K562 (cell line): ENCODE data around the gene KLK14. TPM values are rescaled to one million over a fixed set of nuclear protein-coding genes. Genes with fewer than 3 reads are reported as not detected.

ENCODE experiments used
- ADNP ChIP-seq: fragments of 200-800 bp; sonication (Bioruptor generic); IDR thresholded peaks from 2 replicates; pipeline ENCODE4 v1.6.1; 2016; ENCODE audit warnings: missing genetic modification characterization, missing compliant biosample characterization
- ARNT ChIP-seq, 2 experiments: fragments of 450-650 bp; IDR thresholded peaks; 2 replicates each; pipeline ENCODE4 v1.6.1; 2016; ENCODE audit warnings: mild to moderate bottlenecking in 1 of 2
- CBX1 ChIP-seq: sonication (generic); IDR thresholded peaks from 2 replicates; pipeline ENCODE4 v1.6.1; 2016; ENCODE audit warnings: antibody characterized with exemption, low read depth, mild to moderate bottlenecking
- CCNT2 ChIP-seq: IDR thresholded peaks from 2 replicates; pipeline ENCODE4 v1.6.1; 2011; ENCODE audit warnings: borderline replicate concordance, low read depth, mild to moderate bottlenecking, moderate library complexity, mixed read lengths, low read length; ENCODE audit not compliant: insufficient read length; ENCODE audit errors: extremely low read depth
- DPF2 ChIP-seq: fragments of 450-650 bp; IDR thresholded peaks from 2 replicates; pipeline ENCODE4 v1.6.1; 2016
- EP300 ChIP-seq: IDR thresholded peaks from 2 replicates; pipeline ENCODE4 v1.6.1; 2012; ENCODE audit warnings: low read length, improper control_type of control experiment
- FOSL1 ChIP-seq: fragments of 200-800 bp; sonication (Bioruptor generic); conservative IDR thresholded peaks from 2 replicates; pipeline ENCODE4 v1.6.1; 2016; ENCODE audit warnings: missing genetic modification characterization, missing compliant biosample characterization
- HDAC2 ChIP-seq: fragments of 450-650 bp; IDR thresholded peaks from 2 replicates; pipeline ENCODE4 v1.6.1; 2016; ENCODE audit warnings: mild to moderate bottlenecking
- KDM1A ChIP-seq, 2 experiments: fragments of 450-650 bp; IDR thresholded peaks; 2 replicates each; pipeline ENCODE4 v1.6.1; 2016; ENCODE audit warnings: mild to moderate bottlenecking in 2 of 2
- KDM5B ChIP-seq: fragments of 200-600 bp; sonication (generic); IDR thresholded peaks from 2 replicates; pipeline ENCODE4 v1.6.1; 2012; ENCODE audit warnings: low read depth, mild to moderate bottlenecking, moderate library complexity, low read length, control low read depth, inconsistent platforms; ENCODE audit not compliant: insufficient replicate concordance
- KLF1 ChIP-seq: fragments of 450-650 bp; IDR thresholded peaks from 2 replicates; pipeline ENCODE4 v1.6.1; 2016; ENCODE audit warnings: missing genetic modification characterization, missing compliant biosample characterization
- NBN ChIP-seq: fragments of 450-650 bp; IDR thresholded peaks from 2 replicates; pipeline ENCODE4 v1.6.1; 2016; ENCODE audit warnings: low read depth, mild to moderate bottlenecking
- NR2C1 ChIP-seq, 2 experiments: fragments of 450-650 bp; IDR thresholded peaks; 2 replicates each; pipeline ENCODE4 v1.6.1; 2017; ENCODE audit warnings: mild to moderate bottlenecking in 2 of 2, antibody characterized with exemption in 1 of 2, inconsistent platforms in 1 of 2, missing compliant biosample characterization in 1 of 2, missing genetic modification characterization in 1 of 2
- NR2C2 ChIP-seq, 2 experiments: fragments of 200-800 bp in 1 of 2; sonication (Bioruptor generic) in 1 of 2; sonication (generic) in 1 of 2; formaldehyde crosslinking in 1 of 2; IDR thresholded peaks; 2 replicates each; pipeline versions ENCODE4 v1.6.1 to v1.8.0; 2016 to 2022; ENCODE audit warnings: mild to moderate bottlenecking in 1 of 2, missing compliant biosample characterization in 1 of 2, missing genetic modification characterization in 1 of 2, missing genetic modification reagents in 1 of 2
- POLR2A ChIP-seq: fragments of 450-650 bp; conservative IDR thresholded peaks from 2 replicates; pipeline ENCODE4 v1.6.1; 2016
- SMAD1 ChIP-seq: fragments of 150-350 bp; IDR thresholded peaks from 2 replicates; pipeline ENCODE4 v1.6.1; 2014; ENCODE audit warnings: low read length, low read depth; ENCODE audit not compliant: partially characterized antibody
- SMARCA5 ChIP-seq: fragments of 450-650 bp; IDR thresholded peaks from 2 replicates; pipeline ENCODE4 v1.6.1; 2016
- STAT5A ChIP-seq: IDR thresholded peaks from 2 replicates; pipeline ENCODE4 v1.6.1; 2012; ENCODE audit warnings: low read length, inconsistent platforms, borderline replicate concordance
- TCF3 ChIP-seq: sonication (generic); formaldehyde crosslinking; IDR thresholded peaks from 2 replicates; pipeline ENCODE4 v1.4.0; 2020; ENCODE audit warnings: mild to moderate bottlenecking, missing genetic modification reagents
- TEAD1 ChIP-seq, 2 experiments: fragments of 450-650 bp in 1 of 2; sonication (generic) in 1 of 2; formaldehyde crosslinking; IDR thresholded peaks; 2 replicates each; pipeline versions ENCODE4 v1.4.0 to v1.8.0; 2020 to 2022; ENCODE audit warnings: mild to moderate bottlenecking in 2 of 2, missing genetic modification reagents in 1 of 2
- TEAD4 ChIP-seq, 2 experiments: sonication (generic) in 1 of 2; formaldehyde crosslinking in 1 of 2; IDR thresholded peaks; 2 replicates each; pipeline versions ENCODE4 v1.6.1 to v1.8.0; 2012 to 2022; ENCODE audit warnings: borderline replicate concordance in 1 of 2, inconsistent platforms in 1 of 2, low read length in 1 of 2, mild to moderate bottlenecking in 1 of 2, missing genetic modification reagents in 1 of 2
- ZBTB7A ChIP-seq: IDR thresholded peaks from 2 replicates; pipeline ENCODE4 v1.6.1; 2011; ENCODE audit warnings: low read depth, mild to moderate bottlenecking, low read length, moderate library complexity, borderline replicate concordance; ENCODE audit not compliant: control insufficient read depth
- ZFX ChIP-seq: sonication (generic); formaldehyde crosslinking; IDR thresholded peaks from 2 replicates; pipeline ENCODE4 v1.8.0; 2022; ENCODE audit warnings: mild to moderate bottlenecking, missing genetic modification reagents, moderate library complexity
- ZNF140 ChIP-seq: fragments of 250-450 bp; sonication (Bioruptor Pico); IDR thresholded peaks from 2 replicates; pipeline ENCODE4 v1.8.0; 2021; ENCODE audit warnings: moderate library complexity, mild to moderate bottlenecking, inconsistent platforms
- ZNF239 ChIP-seq: fragments of 250-450 bp; sonication (Bioruptor Pico); IDR thresholded peaks from 2 replicates; pipeline ENCODE4 v1.4.0; 2020; ENCODE audit warnings: mild to moderate bottlenecking
- polyA plus RNA-seq, 8 experiments: library from polyadenylated mRNA; depleted of rRNA in 4 of 8; stranded (reverse) in 5 of 8; unstranded in 3 of 8; fragments of >200 nt; fragmentation: Nextera tagmentation in 2 of 8; fragmentation: Illumina TruSeq in 1 of 8; extraction: Ambion mirVana in 2 of 8; extraction: Trizol in 1 of 8; gene quantifications; 2 replicates each; pipeline versions ENCODE4 v1.2.1 to v1.2.3, GENCODE V29; 2011 to 2014; ENCODE audit warnings: inconsistent platforms in 1 of 8, missing spikeins in 1 of 8
- total RNA-seq, 7 experiments: library from RNA; depleted of rRNA in 6 of 7; stranded (reverse); fragments of >200 nt in 6 of 7; fragmentation: Illumina TruSeq in 2 of 7; extraction: Trizol in 2 of 7; gene quantifications; 2 replicates each; pipeline versions ENCODE4 v1.2.1 to v1.2.3, GENCODE V29; 2011 to 2021; ENCODE audit warnings: low replicate concordance in 1 of 7
- TF ChIP-seq, protein P1 (sequence below): fragments of 200-800 bp; sonication (Bioruptor generic); IDR thresholded peaks from 2 replicates; pipeline ENCODE4 v1.6.1; 2017; ENCODE audit warnings: missing genetic modification characterization, missing compliant biosample characterization
- TF ChIP-seq, protein P2 (sequence below): fragments of 450-650 bp; formaldehyde crosslinking; IDR thresholded peaks from 2 replicates; pipeline ENCODE4 v1.4.0; 2020; ENCODE audit warnings: mild to moderate bottlenecking

The KLK14 gene
- total and polyA plus RNA-seq, 9 of the 15 experiments (the other 6 are each of a cell fraction or from before 2014, with no cell fraction given), result not detected

DNA sequence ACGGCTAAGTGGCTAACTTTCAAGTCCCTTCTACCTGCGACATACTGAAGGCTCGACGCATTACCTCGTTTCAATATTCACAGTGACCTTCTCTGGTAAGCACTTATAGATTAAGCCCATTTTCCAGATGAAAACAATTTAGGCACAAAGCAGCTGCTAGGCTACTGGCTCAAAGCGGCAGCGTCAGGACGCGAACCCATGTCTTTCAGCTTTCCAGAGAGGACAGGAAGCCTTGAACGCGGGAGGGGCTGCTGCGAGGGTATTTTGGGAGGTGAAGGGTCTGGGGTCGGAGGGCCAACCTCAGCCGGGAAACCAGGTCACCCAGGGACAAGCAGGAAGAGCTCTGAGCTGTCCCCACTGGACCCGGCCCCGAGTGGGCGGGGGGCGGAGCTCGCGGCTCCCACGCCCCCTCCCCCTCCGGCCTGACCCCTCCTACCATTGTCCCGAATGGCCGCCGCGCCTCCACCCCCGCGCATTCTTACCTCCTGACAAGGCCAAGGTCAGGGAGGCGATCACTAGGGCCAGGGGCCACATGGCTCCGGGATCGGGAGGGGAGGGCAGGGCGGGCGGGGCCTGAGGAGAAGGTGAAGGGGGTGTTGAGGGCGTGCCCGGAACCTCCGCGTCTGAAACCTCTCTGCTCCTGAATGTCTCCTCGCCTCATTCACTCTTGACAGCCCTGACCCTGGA lies 18.0 kb downstream of the KLK14 start, which contains the start of gene KLK13 (continued):
- TF ChIP-seq CBX1 (peak; percentile 53; the same call in 1 of the 2 replicates), ADNP (tag) (0 out of 2 replicates have a peak, but pooled peaks have one; percentile 59), POLR2A (0 out of 2 replicates have a peak, but pooled peaks have one; percentile 13), SMAD1 (peak; percentile 54), ZBTB7A (peak; percentile 77; the same call in 1 of the 2 replicates), EP300 (peak; percentile 19; the same call in 1 of the 2 replicates), NR2C2 (CRISPR knock-in tag; IDR thresholded peaks at IDR 0.05) (no peak), NR2C2 (tag; IDR thresholded peaks at IDR 0.05) (peak; percentile 79; the same call in 1 of the 2 replicates), HDAC2 (0 out of 2 replicates have a peak, but pooled peaks have one; percentile 33), CCNT2 (peak; percentile 39), ZNF140 (CRISPR knock-in tag) (no peak), ARNT (IDR thresholded peaks at IDR 0.05) (0 out of 4 replicates have a peak, but pooled peaks of 1 of the 2 experiments have one; percentile 50), DPF2 (0 out of 2 replicates have a peak, but pooled peaks have one; percentile 11), TEAD1 (CRISPR knock-in tag; IDR thresholded peaks at IDR 0.05) (0 out of 4 replicates have a peak, but pooled peaks of 1 of the 2 experiments have one; percentile 56), ZFX (CRISPR knock-in tag) (no peak), TEAD4 (IDR thresholded peaks at IDR 0.05; ENCODE audit: low read length) (peak; percentile 45; the same call in 1 of the 2 replicates), TEAD4 (CRISPR knock-in tag; IDR thresholded peaks at IDR 0.05; ENCODE audit: borderline replicate concordance) (no peak), NR2C1 (IDR thresholded peaks at IDR 0.05) (peak; percentile 35; the same call in 1 of the 2 replicates), NR2C1 (tag; IDR thresholded peaks at IDR 0.05) (no peak; the same call in 1 of the 2 replicates), FOSL1 (0 out of 2 replicates have a peak, but pooled peaks have one; percentile 16), NBN (no peak), STAT5A (no peak), ZNF239 (CRISPR knock-in tag) (no peak), SMARCA5 (0 out of 2 replicates have a peak, but pooled peaks have one; percentile 64), KDM5B (peak; percentile 22), KDM1A (IDR thresholded peaks at IDR 0.05) (peak; percentile 60 to 74; a peak in 2 of 4 replicates), TCF3 (CRISPR knock-in tag) (no peak), KLF1 (tag) (no peak)
- TF ChIP-seq, protein P1, sequence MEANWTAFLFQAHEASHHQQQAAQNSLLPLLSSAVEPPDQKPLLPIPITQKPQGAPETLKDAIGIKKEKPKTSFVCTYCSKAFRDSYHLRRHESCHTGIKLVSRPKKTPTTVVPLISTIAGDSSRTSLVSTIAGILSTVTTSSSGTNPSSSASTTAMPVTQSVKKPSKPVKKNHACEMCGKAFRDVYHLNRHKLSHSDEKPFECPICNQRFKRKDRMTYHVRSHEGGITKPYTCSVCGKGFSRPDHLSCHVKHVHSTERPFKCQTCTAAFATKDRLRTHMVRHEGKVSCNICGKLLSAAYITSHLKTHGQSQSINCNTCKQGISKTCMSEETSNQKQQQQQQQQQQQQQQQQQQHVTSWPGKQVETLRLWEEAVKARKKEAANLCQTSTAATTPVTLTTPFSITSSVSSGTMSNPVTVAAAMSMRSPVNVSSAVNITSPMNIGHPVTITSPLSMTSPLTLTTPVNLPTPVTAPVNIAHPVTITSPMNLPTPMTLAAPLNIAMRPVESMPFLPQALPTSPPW, result peak; percentile 91
- TF ChIP-seq, protein P2, sequence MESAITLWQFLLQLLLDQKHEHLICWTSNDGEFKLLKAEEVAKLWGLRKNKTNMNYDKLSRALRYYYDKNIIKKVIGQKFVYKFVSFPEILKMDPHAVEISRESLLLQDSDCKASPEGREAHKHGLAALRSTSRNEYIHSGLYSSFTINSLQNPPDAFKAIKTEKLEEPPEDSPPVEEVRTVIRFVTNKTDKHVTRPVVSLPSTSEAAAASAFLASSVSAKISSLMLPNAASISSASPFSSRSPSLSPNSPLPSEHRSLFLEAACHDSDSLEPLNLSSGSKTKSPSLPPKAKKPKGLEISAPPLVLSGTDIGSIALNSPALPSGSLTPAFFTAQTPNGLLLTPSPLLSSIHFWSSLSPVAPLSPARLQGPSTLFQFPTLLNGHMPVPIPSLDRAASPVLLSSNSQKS (CRISPR knock-in tag), result no peak
